Naive thymus-derived CD4-positive, alpha-beta T cell (primary cell): ENCODE results near the gene ZNF799. TPM values are rescaled to one million over a fixed set of nuclear protein-coding genes. Genes with fewer than 3 reads are reported as not detected.
"Not testable (repeated sequence)": the region's sequence is repeated elsewhere in the genome, so short reads cannot be mapped to it uniquely, and the experiment has no call there.

Source experiments
- ATAC-seq: fragments of 150-1000 bp; cut with Tn5 transposase; 2 replicates; pipeline ENCODE4 v1.10.0; 2021; ENCODE audit warnings: mild to moderate bottlenecking, moderate library complexity
- CTCF ChIA-PET: fragments of 350-600 bp; sonication (Branson Sonifier 250); formaldehyde crosslinking; loops from one replicate; lab custom pipeline; 2021; ENCODE audit warnings: antibody characterized with exemption; lab: Charles Lee
- POLR2A ChIA-PET: fragments of 350-600 bp; sonication (Branson Sonifier 250); formaldehyde crosslinking; loops from one replicate; lab custom pipeline; 2021; ENCODE audit warnings: antibody characterized with exemption, inconsistent platforms; lab: Charles Lee
- DNase-seq, 9 donors: peaks; one replicate each; pipeline versions ENCODE4 v3.0.0 to v3.0.0-alpha.2; 2020 to 2022; ENCODE audit warnings: mixed read lengths in 1 of 9
- H3K27ac ChIP-seq: one replicate; pipeline ENCODE4 v1.7.0; 2013; ENCODE audit warnings: mild to moderate bottlenecking, low read depth, low read length, moderate library complexity
- H3K27me3 ChIP-seq, 2 donors: one replicate each; pipeline ENCODE4 v1.7.0; 2013; ENCODE audit warnings: low read length in 2 of 2, mild to moderate bottlenecking in 2 of 2, moderate library complexity in 2 of 2; ENCODE audit not compliant: control insufficient read depth in 2 of 2, insufficient read depth in 2 of 2
- H3K36me3 ChIP-seq, 3 experiments: 1 replicate in 2 of 3; 2 replicates in 1 of 3; pipeline ENCODE4 v1.7.0; 2013; ENCODE audit warnings: low read length in 3 of 3, mild to moderate bottlenecking in 3 of 3, moderate library complexity in 1 of 3; ENCODE audit not compliant: insufficient read depth in 3 of 3, control insufficient read depth in 2 of 3
- H3K4me1 ChIP-seq, 2 donors: one replicate each; pipeline ENCODE4 v1.7.0; 2013; ENCODE audit warnings: low read length in 2 of 2, mild to moderate bottlenecking in 2 of 2, moderate library complexity in 1 of 2; ENCODE audit not compliant: control insufficient read depth in 2 of 2, insufficient read depth in 2 of 2
- H3K4me3 ChIP-seq: 2 replicates; pipeline ENCODE4 v1.7.0; 2013; ENCODE audit warnings: mild to moderate bottlenecking, low read length
- H3K9me3 ChIP-seq, 3 experiments: 1 replicate in 2 of 3; 2 replicates in 1 of 3; pipeline ENCODE4 v1.7.0; 2013; ENCODE audit warnings: low read length in 3 of 3; ENCODE audit not compliant: control insufficient read depth in 2 of 3
- H3K27ac Mint-ChIP-seq, 9 donors: one replicate each; pipeline ENCODE4 v1.8.0; 2020 to 2022; ENCODE audit warnings: mixed read lengths in 9 of 9, mild to moderate bottlenecking in 8 of 9, moderate library complexity in 5 of 9, inconsistent platforms in 2 of 9
- H3K27me3 Mint-ChIP-seq, 5 donors: one replicate each; pipeline ENCODE4 v1.8.0; 2021 to 2022; ENCODE audit warnings: mixed read lengths in 5 of 5, mild to moderate bottlenecking in 1 of 5
- H3K36me3 Mint-ChIP-seq, 5 donors: one replicate each; pipeline ENCODE4 v1.8.0; 2020 to 2022; ENCODE audit warnings: mixed read lengths in 5 of 5, mild to moderate bottlenecking in 3 of 5, inconsistent platforms in 1 of 5
- H3K4me1 Mint-ChIP-seq, 7 donors: one replicate each; pipeline ENCODE4 v1.8.0; 2020 to 2022; ENCODE audit warnings: mixed read lengths in 7 of 7, mild to moderate bottlenecking in 3 of 7, inconsistent platforms in 1 of 7
- H3K4me3 Mint-ChIP-seq, 10 donors: one replicate each; pipeline ENCODE4 v1.8.0; 2020 to 2022; ENCODE audit warnings: mild to moderate bottlenecking in 10 of 10, mixed read lengths in 10 of 10, moderate library complexity in 6 of 10, inconsistent platforms in 2 of 10
- H3K9me3 Mint-ChIP-seq, 11 donors: one replicate each; pipeline ENCODE4 v1.8.0; 2020 to 2022; ENCODE audit warnings: mixed read lengths in 11 of 11, mild to moderate bottlenecking in 4 of 11, inconsistent platforms in 1 of 11, moderate library complexity in 1 of 11
- intact Hi-C, 2 donors: fragments of 100-400 bp; cut with micrococcal nuclease; formaldehyde crosslinking; loops; one replicate each; pipeline ENCODE4 v1.15.1; 2023
- polyA plus RNA-seq, 2 donors: library from polyadenylated mRNA; unstranded; fragments of 300-500 nt; fragmentation: Illumina TruSeq; gene quantifications; one replicate each; pipeline ENCODE4 v1.2.3, GENCODE V29; 2021
- total RNA-seq, 6 experiments: library from RNA in 5 of 6; stranded (reverse) in 5 of 6; gene quantifications; 1 replicate in 5 of 6; 2 replicates in 1 of 6; pipeline ENCODE4 v1.2.3 and lab custom pipeline; 2021 to 2026

The ZNF799 gene
- total and polyA plus RNA-seq, 7 experiments from 2014 or later = 1.7 to 9.9 (median 4.4) TPM

DNA sequence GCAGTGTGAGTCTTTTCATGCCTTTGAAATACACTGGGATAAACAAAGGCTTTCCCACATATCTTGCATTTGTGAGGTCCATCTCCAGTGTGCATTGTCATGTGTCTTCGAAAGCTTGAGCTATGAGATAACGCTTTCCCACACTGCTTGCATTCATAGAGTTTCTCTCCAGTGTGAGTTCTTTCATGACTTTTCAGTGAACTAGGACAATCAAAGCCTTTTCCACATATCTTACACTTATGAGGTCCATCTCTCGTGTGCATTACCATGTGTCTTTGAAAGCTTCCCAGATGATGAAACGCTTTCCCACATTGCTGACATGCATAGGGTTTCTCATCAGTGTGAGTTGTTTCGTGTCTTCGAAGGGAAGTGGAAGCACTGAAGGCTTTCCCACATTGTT, 9.9 kb downstream of the ZNF799 start:
- H3K9me3 ChIP-seq = peaks cover 0 to 24% (median 8%) of the 10 kb centered on the region in 3 experiments
- peaks cover 7 to 74% (median 39%) of the 10 kb centered on the region in 11 donors for H3K9me3 Mint-ChIP-seq
- DNase-seq, H3K4me1 ChIP-seq, POLR2A ChIA-PET, H3K4me1 Mint-ChIP-seq, H3K27me3 ChIP-seq, H3K27ac Mint-ChIP-seq, H3K27me3 Mint-ChIP-seq, H3K4me3 Mint-ChIP-seq, H3K27ac ChIP-seq, intact Hi-C loops, H3K4me3 ChIP-seq, ATAC-seq, CTCF ChIA-PET: not testable (repeated sequence)
- H3K36me3 ChIP-seq = peaks cover 0 to 22% (median 7%) of the 10 kb centered on the region in 3 experiments
- peaks cover 31 to 82% (median 66%) of the 10 kb centered on the region in 5 donors for H3K36me3 Mint-ChIP-seq

- H3K27ac Mint-ChIP-seq, H3K4me1 ChIP-seq, DNase-seq, H3K27ac ChIP-seq, CTCF ChIA-PET, H3K4me3 ChIP-seq, intact Hi-C loops, POLR2A ChIA-PET, ATAC-seq, H3K27me3 ChIP-seq, H3K27me3 Mint-ChIP-seq, H3K4me3 Mint-ChIP-seq, H3K4me1 Mint-ChIP-seq: not testable (repeated sequence)
- Histone ChIP-seq H3K36me3 (peaks cover 0 to 28% (median 6%) of the 10 kb centered on the region in 3 experiments), H3K9me3 (peaks cover 0 to 24% (median 8%) of the 10 kb centered on the region in 3 experiments)
- H3K9me3 Mint-ChIP-seq = peaks cover 3 to 71% (median 30%) of the 10 kb centered on the region in 11 donors
- peaks cover 10 to 53% (median 43%) of the 10 kb centered on the region in 5 donors for H3K36me3 Mint-ChIP-seq
These were observed 14.7 kb downstream of the ZNF799 start for GRCh38 chr19:12386365-12386764.

GRCh38 chr19:12380444-12380737, 20.7 kb downstream of the ZNF799 start:
- intact Hi-C loops = no loop called here
- DNase-seq (no peak), ATAC-seq (no peak)
- no peak overlapping the region for H3K27ac ChIP-seq
- ChIA-PET CTCF (no interaction called here), POLR2A (no interaction called here)
- H3K27ac Mint-ChIP-seq = no peak overlapping the region
- peaks cover 0 to 26% (median 0%) of the 10 kb centered on the region in 3 experiments for H3K36me3 ChIP-seq
- H3K36me3 Mint-ChIP-seq = peaks cover 21 to 63% (median 46%) of the 10 kb centered on the region in 5 donors
- peaks cover 19 to 89% (median 48%) of the 10 kb centered on the region in 11 donors for H3K9me3 Mint-ChIP-seq
- no peak overlapping the region for H3K4me3 ChIP-seq
- H3K27me3 Mint-ChIP-seq = no peaks in the 10 kb centered on the region
- H3K4me1 Mint-ChIP-seq = peaks cover 0 to 4% (median 0%) of the 10 kb centered on the region in 7 donors
- no peaks in the 10 kb centered on the region for H3K27me3 ChIP-seq
- peaks cover 0 to 55% (median 18%) of the 10 kb centered on the region in 3 experiments for H3K9me3 ChIP-seq
- no peak overlapping the region for H3K4me3 Mint-ChIP-seq
- no peaks in the 10 kb centered on the region for H3K4me1 ChIP-seq

DNA sequence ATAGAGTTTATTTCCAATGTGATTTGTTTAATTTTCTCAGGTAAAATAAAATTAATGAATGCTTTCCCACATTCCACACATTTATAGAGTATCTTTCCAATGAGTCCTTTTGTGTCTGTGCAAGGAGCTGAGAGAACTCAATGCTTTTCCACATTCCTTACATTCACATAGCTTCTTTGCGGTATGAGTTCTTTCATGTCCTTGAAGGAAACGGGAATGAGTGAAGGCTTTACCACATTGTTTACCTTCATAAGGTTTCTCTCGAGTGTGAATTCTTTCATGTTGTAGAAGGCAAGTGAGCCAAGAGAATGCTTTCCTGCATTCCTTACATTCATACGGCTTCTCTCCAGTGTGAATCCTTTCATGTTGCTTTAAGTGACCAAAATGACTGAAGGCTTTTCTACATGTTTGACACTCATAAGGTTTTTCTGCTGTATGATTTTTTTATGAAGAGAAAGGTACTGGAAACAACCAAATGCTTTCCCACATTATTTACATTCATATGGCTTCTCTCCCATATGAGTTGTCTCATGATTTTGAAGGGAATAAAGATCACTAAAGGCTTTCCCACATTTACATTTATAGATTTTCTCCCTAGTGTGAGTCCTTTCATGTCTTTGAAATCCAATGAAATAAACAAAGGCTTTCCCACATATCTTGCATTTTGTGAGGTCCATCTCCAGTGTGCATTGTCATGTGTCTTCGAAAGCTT, 21.2 kb downstream of the ZNF799 start:
- POLR2A ChIA-PET = no interaction called here
- peaks cover 0 to 4% (median 0%) of the 10 kb centered on the region in 7 donors for H3K4me1 Mint-ChIP-seq
- intact Hi-C loops = no loop called here
- H3K4me1 ChIP-seq = no peaks in the 10 kb centered on the region
- H3K36me3 ChIP-seq = peaks cover 0 to 26% (median 0%) of the 10 kb centered on the region in 3 experiments
- H3K27ac Mint-ChIP-seq = no peak overlapping the region
- H3K27me3 Mint-ChIP-seq = no peaks in the 10 kb centered on the region
- CTCF ChIA-PET = no interaction called here
- peaks cover 0 to 55% (median 18%) of the 10 kb centered on the region in 3 experiments for H3K9me3 ChIP-seq
- peaks cover 21 to 62% (median 49%) of the 10 kb centered on the region in 5 donors for H3K36me3 Mint-ChIP-seq
- H3K4me3 ChIP-seq = no peak overlapping the region
- no peak overlapping the region for H3K27ac ChIP-seq
- H3K4me3 Mint-ChIP-seq = no peak overlapping the region
- ATAC-seq = no peak
- no peaks in the 10 kb centered on the region for H3K27me3 ChIP-seq
- H3K9me3 Mint-ChIP-seq = peaks cover 19 to 90% (median 48%) of the 10 kb centered on the region in 11 donors
- DNase-seq = no peak

GRCh38 chr19:12374026-12374425, 27.0 kb downstream of the ZNF799 start:
- Histone ChIP-seq H3K9me3 (peaks cover 0 to 20% (median 3%) of the 10 kb centered on the region in 3 experiments), H3K36me3 (no peaks in the 10 kb centered on the region), H3K27me3 (no peaks in the 10 kb centered on the region), H3K27ac (no peak overlapping the region), H3K4me3 (no peak overlapping the region), H3K4me1 (no peaks in the 10 kb centered on the region)
- H3K4me1 Mint-ChIP-seq = peaks cover 0 to 4% (median 0%) of the 10 kb centered on the region in 7 donors
- ATAC-seq (no peak), DNase-seq (no peak)
- H3K27me3 Mint-ChIP-seq = no peaks in the 10 kb centered on the region
- CTCF ChIA-PET = no interaction called here
- no peak overlapping the region for H3K4me3 Mint-ChIP-seq
- intact Hi-C loops = no loop called here
- peaks cover 5 to 27% (median 18%) of the 10 kb centered on the region in 5 donors for H3K36me3 Mint-ChIP-seq
- H3K27ac Mint-ChIP-seq = no peak overlapping the region
- POLR2A ChIA-PET = interaction anchor here (0.6 kb wide), 2 partner anchors 163 to 203 kb away, joined by 3 read pairs; no protein-coding TSS in a partner anchor
- peaks cover 14 to 44% (median 24%) of the 10 kb centered on the region in 11 donors for H3K9me3 Mint-ChIP-seq

- Histone ChIP-seq H3K4me3 (peak within 1 kb of the TSS; percentile 66), H3K27ac (peak within 1 kb of the TSS; percentile 68), H3K27me3 (no peaks in the 10 kb centered on the region), H3K36me3 (peaks cover 0 to 5% (median 0%) of the 10 kb centered on the region in 3 experiments), H3K9me3 (no peaks in the 10 kb centered on the region), H3K4me1 (peaks cover 7 to 10% of the 10 kb centered on the region in 2 donors)
- intact Hi-C loops = loop anchor here (1.0 to 2.0 kb wide), 8 partner anchors 32 to 186 kb away; partner anchors contain the start of genes ZNF44 (in 2 of the 2), ZNF563 (in 2 of the 2), ZNF799 (in 2 of the 2) and ZNF564 (in 1 of the 2)
- ChIA-PET CTCF (interaction anchor here (0.6 to 1.3 kb wide), 6 partner anchors 11 to 511 kb away, joined by 3 to 5 read pairs (median 4); partner anchors contain the start of genes ZNF136 and ZNF563), POLR2A (interaction anchor here (0.6 to 2.3 kb wide), 8 partner anchors 33 to 166 kb away, joined by 3 to 26 read pairs (median 3); partner anchors contain the start of genes ZNF44 and ZNF563)
- H3K36me3 Mint-ChIP-seq = peaks cover 0 to 8% (median 3%) of the 10 kb centered on the region in 5 donors
- peaks cover 0 to 33% (median 24%) of the 10 kb centered on the region in 7 donors for H3K4me1 Mint-ChIP-seq
- ATAC-seq (peak; percentile 99), DNase-seq (peak; percentile 56 to 88 (median 80))
- peak within 1 kb of the TSS; percentile 92 to 99 (median 97) for H3K4me3 Mint-ChIP-seq
- H3K27me3 Mint-ChIP-seq = peaks cover 0 to 10% (median 0%) of the 10 kb centered on the region in 5 donors
- peak within 1 kb of the TSS; percentile 68 to 91 (median 85) for H3K27ac Mint-ChIP-seq
- peaks cover 0 to 18% (median 0%) of the 10 kb centered on the region in 11 donors for H3K9me3 Mint-ChIP-seq
These were observed 35.6 kb downstream of the ZNF799 start, which contains the start of gene ZNF442 for GRCh38 chr19:12365236-12366162. Gene ZNF442 (minus strand): TSS chr19:12365683. CDS start chr19:12363631, 2,052 bp downstream.
